CD14-positive monocyte (primary cell): ENCODE measurements around the gene HIVEP3. TPM values are rescaled to one million over a fixed set of nuclear protein-coding genes. Genes with fewer than 3 reads are reported as not detected.

Source experiments
- DNase-seq, 3 donors: peaks; one replicate each; pipeline ENCODE4 v3.0.0-alpha.2; 2011 to 2022
- H2AFZ ChIP-seq: 2 replicates; pipeline ENCODE4 v1.6.0; 2012; ENCODE audit warnings: mild to moderate bottlenecking, low read depth, low read length, inconsistent platforms; ENCODE audit not compliant: insufficient read depth, poor library complexity, severe bottlenecking
- H3K27ac ChIP-seq, 2 donors: 1 replicate in 1 of 2; 2 replicates in 1 of 2; pipeline ENCODE4 v1.5.1; 2012 to 2013; ENCODE audit warnings: low read length in 2 of 2, control low read depth in 1 of 2, inconsistent platforms in 1 of 2, low read depth in 1 of 2, mild to moderate bottlenecking in 1 of 2
- H3K27me3 ChIP-seq, 2 donors: one replicate each; pipeline versions ENCODE4 v1.6.0 to v1.6.1; 2011 to 2013; ENCODE audit warnings: low read length in 2 of 2; ENCODE audit not compliant: control insufficient read depth in 2 of 2, insufficient read depth in 2 of 2
- H3K36me3 ChIP-seq, 2 donors: replicated peaks in 1 of 2; 1 replicate in 1 of 2; 2 replicates in 1 of 2; pipeline versions ENCODE4 v1.5.1 to v1.6.1; 2012 to 2013; ENCODE audit warnings: low read length in 2 of 2, control low read depth in 1 of 2, inconsistent platforms in 1 of 2, mild to moderate bottlenecking in 1 of 2; ENCODE audit not compliant: insufficient read depth in 2 of 2, control insufficient read depth in 1 of 2
- H3K4me1 ChIP-seq, 2 donors: 1 replicate in 1 of 2; 2 replicates in 1 of 2; pipeline versions ENCODE4 v1.5.1 to v1.6.1; 2012 to 2013; ENCODE audit warnings: low read length in 2 of 2, control low read depth in 1 of 2, inconsistent platforms in 1 of 2, mild to moderate bottlenecking in 1 of 2, moderate library complexity in 1 of 2; ENCODE audit not compliant: insufficient read depth in 2 of 2, control insufficient read depth in 1 of 2
- H3K4me2 ChIP-seq: replicated peaks from 2 replicates; pipeline ENCODE3; 2012; ENCODE audit warnings: low read length, moderate library complexity, mild to moderate bottlenecking; ENCODE audit not compliant: poor library complexity, severe bottlenecking; ENCODE audit errors: extremely low read depth
- H3K4me3 ChIP-seq, 3 experiments: fragments of 200-600 bp in 1 of 3; sonication (generic) in 1 of 3; replicated peaks in 1 of 3; 1 replicate in 2 of 3; 2 replicates in 1 of 3; pipeline ENCODE4 v1.5.1; 2011 to 2013; ENCODE audit warnings: low read length in 3 of 3, mild to moderate bottlenecking in 3 of 3, control low read depth in 2 of 3, low read depth in 2 of 3, inconsistent platforms in 1 of 3, moderate library complexity in 1 of 3
- H3K79me2 ChIP-seq: 2 replicates; pipeline ENCODE4 v1.6.0; 2012; ENCODE audit warnings: mild to moderate bottlenecking, control low read depth, inconsistent platforms, low read length, moderate library complexity; ENCODE audit not compliant: insufficient read depth
- H3K9ac ChIP-seq: 2 replicates; pipeline ENCODE4 v1.6.0; 2017; ENCODE audit warnings: low read length, mild to moderate bottlenecking; ENCODE audit not compliant: insufficient read depth, poor library complexity, severe bottlenecking
- H3K9me3 ChIP-seq, 2 donors: replicated peaks in 1 of 2; 1 replicate in 1 of 2; 2 replicates in 1 of 2; pipeline versions ENCODE4 v1.5.1 to v1.6.1; 2012 to 2013; ENCODE audit warnings: low read length in 2 of 2, control low read depth in 1 of 2; ENCODE audit not compliant: control insufficient read depth in 1 of 2, insufficient read depth in 1 of 2
- H4K20me1 ChIP-seq: 2 replicates; pipeline ENCODE4 v1.6.0; 2012; ENCODE audit warnings: mild to moderate bottlenecking, low read length, control low read depth, moderate library complexity; ENCODE audit not compliant: insufficient read depth
- H3K27ac Mint-ChIP-seq, 7 donors: one replicate each; pipeline ENCODE4 v1.8.0; 2020; ENCODE audit warnings: mild to moderate bottlenecking in 7 of 7, mixed read lengths in 7 of 7, moderate library complexity in 6 of 7, inconsistent platforms in 2 of 7
- H3K27me3 Mint-ChIP-seq, 3 donors: one replicate each; pipeline ENCODE4 v1.8.0; 2021 to 2022; ENCODE audit warnings: low read depth in 3 of 3, mild to moderate bottlenecking in 3 of 3, mixed read lengths in 3 of 3, moderate library complexity in 3 of 3, inconsistent platforms in 1 of 3
- H3K36me3 Mint-ChIP-seq, 2 donors: one replicate each; pipeline ENCODE4 v1.8.0; 2020; ENCODE audit warnings: mixed read lengths in 2 of 2, inconsistent platforms in 1 of 2, mild to moderate bottlenecking in 1 of 2
- H3K4me1 Mint-ChIP-seq: one replicate; pipeline ENCODE4 v1.8.0; 2020; ENCODE audit warnings: mild to moderate bottlenecking, mixed read lengths
- H3K4me3 Mint-ChIP-seq, 2 donors: one replicate each; pipeline ENCODE4 v1.8.0; 2020; ENCODE audit warnings: mild to moderate bottlenecking in 2 of 2, mixed read lengths in 2 of 2, moderate library complexity in 1 of 2
- H3K9me3 Mint-ChIP-seq, 7 donors: one replicate each; pipeline ENCODE4 v1.8.0; 2020 to 2022; ENCODE audit warnings: mixed read lengths in 7 of 7, mild to moderate bottlenecking in 6 of 7, moderate library complexity in 6 of 7, inconsistent platforms in 2 of 7
- WGBS: methylation state at CpG from one replicate; pipeline ENCODE4 v1.1.5; 2013; ENCODE audit warnings: missing lambda C conversion rate; ENCODE audit not compliant: insufficient coverage; 5-methylcytosine and 5-hydroxymethylcytosine counted together
- intact Hi-C, 2 donors: fragments of 100-400 bp; cut with micrococcal nuclease; formaldehyde crosslinking; loops; one replicate each; pipeline versions ENCODE4 v1.15.0 to v1.15.1; 2023
- polyA plus RNA-seq, 3 donors: library from polyadenylated mRNA; depleted of rRNA in 1 of 3; unstranded in 2 of 3; stranded (reverse) in 1 of 3; fragments of 300-500 nt in 2 of 3; fragments of >200 nt in 1 of 3; fragmentation: Illumina TruSeq in 2 of 3; gene quantifications; 1 replicate in 2 of 3; 2 replicates in 1 of 3; pipeline ENCODE4 v1.2.3, GENCODE V29; 2012 to 2021
- TF ChIP-seq, protein P1 (sequence below): fragments of 200-600 bp; IDR thresholded peaks from one replicate; pipeline ENCODE4 v1.8.0; 2022; ENCODE audit warnings: antibody characterized with exemption, mild to moderate bottlenecking

Gene HIVEP3
- polyA plus RNA-seq, 3 donors = 1.2 to 3.7 (median 1.8) TPM

DNA sequence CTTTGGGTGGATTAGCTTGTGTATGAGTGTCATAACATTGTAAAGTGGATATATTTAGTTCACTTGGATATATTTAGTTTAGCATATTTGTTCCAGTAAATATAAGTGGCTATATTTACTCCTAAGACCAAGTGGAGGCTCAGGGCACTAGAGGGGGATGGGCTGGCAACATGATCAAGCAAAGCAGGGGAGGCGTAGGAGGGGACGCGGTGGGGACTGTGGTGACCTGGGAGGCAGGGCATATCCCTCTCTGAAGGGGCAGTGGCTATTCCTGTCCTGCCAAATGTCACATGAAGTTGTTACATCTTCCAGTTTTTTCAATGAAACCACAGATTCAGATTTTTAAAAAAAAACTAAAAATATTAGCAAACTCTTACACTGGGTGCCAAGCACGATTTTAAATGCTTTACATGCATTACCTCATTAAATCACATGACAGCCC lies 382.3 kb downstream of the HIVEP3 start:
- Histone ChIP-seq H3K36me3 (peaks cover 0 to 12% of the 10 kb centered on the region in 2 donors), H4K20me1 (peaks cover 54% of the 10 kb centered on the region), H3K27ac (no peak overlapping the region), H3K79me2 (no peaks in the 10 kb centered on the region), H3K27me3 (no peaks in the 10 kb centered on the region), H3K9ac (no peak overlapping the region), H3K9me3 (no peaks in the 10 kb centered on the region), H3K4me1 (peaks cover 4 to 5% of the 10 kb centered on the region in 2 donors), H2AFZ (no peak overlapping the region), H3K4me2 (no peak overlapping the region), H3K4me3 (no peak overlapping the region)
- intact Hi-C loops = no loop called here
- DNase-seq = no peak
- Mint-ChIP-seq H3K27ac (no peak overlapping the region), H3K4me3 (no peak overlapping the region), H3K36me3 (peaks cover 26% of the 10 kb centered on the region in 2 donors), H3K9me3 (peaks cover 0 to 1% (median 0%) of the 10 kb centered on the region in 7 donors), H3K27me3 (peaks cover 0 to 6% (median 6%) of the 10 kb centered on the region in 3 donors), H3K4me1 (peaks cover 9% of the 10 kb centered on the region)
- 96% methylated on average over 3 of the region's 4 CpGs for WGBS
- TF ChIP-seq, protein P1, sequence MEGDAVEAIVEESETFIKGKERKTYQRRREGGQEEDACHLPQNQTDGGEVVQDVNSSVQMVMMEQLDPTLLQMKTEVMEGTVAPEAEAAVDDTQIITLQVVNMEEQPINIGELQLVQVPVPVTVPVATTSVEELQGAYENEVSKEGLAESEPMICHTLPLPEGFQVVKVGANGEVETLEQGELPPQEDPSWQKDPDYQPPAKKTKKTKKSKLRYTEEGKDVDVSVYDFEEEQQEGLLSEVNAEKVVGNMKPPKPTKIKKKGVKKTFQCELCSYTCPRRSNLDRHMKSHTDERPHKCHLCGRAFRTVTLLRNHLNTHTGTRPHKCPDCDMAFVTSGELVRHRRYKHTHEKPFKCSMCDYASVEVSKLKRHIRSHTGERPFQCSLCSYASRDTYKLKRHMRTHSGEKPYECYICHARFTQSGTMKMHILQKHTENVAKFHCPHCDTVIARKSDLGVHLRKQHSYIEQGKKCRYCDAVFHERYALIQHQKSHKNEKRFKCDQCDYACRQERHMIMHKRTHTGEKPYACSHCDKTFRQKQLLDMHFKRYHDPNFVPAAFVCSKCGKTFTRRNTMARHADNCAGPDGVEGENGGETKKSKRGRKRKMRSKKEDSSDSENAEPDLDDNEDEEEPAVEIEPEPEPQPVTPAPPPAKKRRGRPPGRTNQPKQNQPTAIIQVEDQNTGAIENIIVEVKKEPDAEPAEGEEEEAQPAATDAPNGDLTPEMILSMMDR = no peak

DNA sequence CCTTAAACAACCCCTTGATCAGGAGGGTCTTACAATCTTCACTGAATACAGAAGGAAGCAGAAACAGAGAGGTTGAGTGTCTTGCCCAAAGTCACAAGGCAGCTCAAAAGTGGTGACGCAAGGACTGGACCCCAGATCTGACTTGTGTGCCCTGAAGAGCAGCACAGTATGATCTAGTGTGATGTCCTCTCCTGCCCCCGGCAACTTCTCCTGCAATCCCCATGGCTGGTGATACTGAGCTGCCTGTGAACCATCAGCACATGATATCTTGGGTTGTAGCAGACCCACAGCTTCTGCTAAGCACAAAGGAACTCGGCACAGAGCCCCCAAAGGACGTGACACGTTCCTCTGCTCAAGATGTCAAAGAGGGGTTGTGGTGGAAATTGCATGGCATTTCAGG lies 383.0 kb downstream of the HIVEP3 start:
- Histone ChIP-seq H3K4me3 (no peak overlapping the region), H2AFZ (no peak overlapping the region), H3K36me3 (peaks cover 0 to 7% of the 10 kb centered on the region in 2 donors), H3K27me3 (no peaks in the 10 kb centered on the region), H3K4me2 (no peak overlapping the region), H3K27ac (no peak overlapping the region), H3K9ac (no peak overlapping the region), H4K20me1 (peaks cover 54% of the 10 kb centered on the region), H3K4me1 (no peaks in the 10 kb centered on the region), H3K9me3 (no peaks in the 10 kb centered on the region), H3K79me2 (no peaks in the 10 kb centered on the region)
- Mint-ChIP-seq H3K27me3 (peaks cover 0 to 6% (median 5%) of the 10 kb centered on the region in 3 donors), H3K4me3 (no peak overlapping the region), H3K9me3 (peaks cover 0 to 1% (median 0%) of the 10 kb centered on the region in 7 donors), H3K4me1 (peaks cover 2% of the 10 kb centered on the region), H3K36me3 (peaks cover 24 to 28% of the 10 kb centered on the region in 2 donors), H3K27ac (no peak overlapping the region)
- intact Hi-C loops = no loop called here
- no peak for DNase-seq
- TF ChIP-seq, protein P1 = no peak
- WGBS = 100% methylated on average over 3 of the region's 5 CpGs
